ENCODE results near the gene CRLF2. TPM values are rescaled to one million over a fixed set of nuclear protein-coding genes. Genes with fewer than 3 reads are reported as not detected.

CRLF2 gene
- total and polyA plus RNA-seq, 10 donors = 0.26 to 1.8 (median 0.47) TPM; not detected in 4

GRCh38 chrX:1167918-1168481 is 44.4 kb downstream of the CRLF2 start:
- Histone ChIP-seq H3K9me3 (no peaks in the 10 kb centered on the region), H3K4me1 (peaks cover 0 to 13% (median 5%) of the 10 kb centered on the region in 6 donors), H3K4me3 (no peak overlapping the region), H3K27me3 (replicated peaks in 1 of 7) (peaks cover 0 to 21% (median 5%) of the 10 kb centered on the region in 7 donors), H3K36me3 (no peaks in the 10 kb centered on the region), H3K27ac (no peak overlapping the region)
- intact Hi-C loops (cut with DNase I; ENCODE audit: low total_unique reads) = no loop called here
- TF ChIP-seq POLR2AphosphoS5 (IDR thresholded peaks at IDR 0.05) = no peak
- no peak for TF ChIP-seq POLR2A (IDR thresholded peaks at IDR 0.05)
- no peak for TF ChIP-seq CTCF (IDR thresholded peaks at IDR 0.05 in 8 of 11, conservative IDR thresholded peaks at IDR 0.05 in 3 of 11)
- DNase-seq = no peak
- 91 to 98% (median 94%) methylated on average over 3 of the region's 3 CpGs for WGBS, 5 donors

GRCh38 chrX:1167466-1167865 is 45.0 kb downstream of the CRLF2 start:
- TF ChIP-seq POLR2A (IDR thresholded peaks at IDR 0.05) (no peak), POLR2AphosphoS5 (IDR thresholded peaks at IDR 0.05) (no peak), CTCF (IDR thresholded peaks at IDR 0.05 in 8 of 11, conservative IDR thresholded peaks at IDR 0.05 in 3 of 11) (no peak)
- peaks cover 0 to 13% (median 5%) of the 10 kb centered on the region in 6 donors for H3K4me1 ChIP-seq
- H3K9me3 ChIP-seq = no peaks in the 10 kb centered on the region
- H3K27me3 ChIP-seq (replicated peaks in 1 of 7) = peaks cover 0 to 22% (median 5%) of the 10 kb centered on the region in 7 donors
- H3K36me3 ChIP-seq = no peaks in the 10 kb centered on the region
- no peak for DNase-seq
- H3K4me3 ChIP-seq = no peak overlapping the region
- 9 to 26% (median 14%) methylated on average over 4 of the region's 4 CpGs for WGBS, 5 donors
- intact Hi-C loops (cut with DNase I; ENCODE audit: low total_unique reads) = no loop called here
- no peak overlapping the region for H3K27ac ChIP-seq

GRCh38 chrX:1165535-1166196 is 46.8 kb downstream of the CRLF2 start:
- H3K9me3 ChIP-seq = no peaks in the 10 kb centered on the region
- H3K36me3 ChIP-seq = no peaks in the 10 kb centered on the region
- intact Hi-C loops (cut with DNase I; ENCODE audit: low total_unique reads) = no loop called here
- TF ChIP-seq POLR2A (IDR thresholded peaks at IDR 0.05) (no peak), POLR2AphosphoS5 (IDR thresholded peaks at IDR 0.05) (no peak), CTCF (IDR thresholded peaks at IDR 0.05 in 8 of 11, conservative IDR thresholded peaks at IDR 0.05 in 3 of 11) (no peak)
- H3K4me1 ChIP-seq = peaks cover 0 to 13% (median 5%) of the 10 kb centered on the region in 6 donors
- DNase-seq = peak; percentile 61
- H3K4me3 ChIP-seq = no peak overlapping the region
- H3K27ac ChIP-seq = no peak overlapping the region
- WGBS, 5 donors = 2 to 3% (median 2%) methylated on average over 12 of the region's 12 CpGs
- H3K27me3 ChIP-seq (replicated peaks in 1 of 7) = peaks cover 0 to 32% (median 5%) of the 10 kb centered on the region in 7 donors
